GM21786 (cell line): Measurements from ENCODE around the gene SLC30A3.
"Not testable (repeated sequence)": the region's sequence is repeated elsewhere in the genome, so short reads cannot be mapped to it uniquely, and the experiment has no call there.

Source experiments
- ATAC-seq: cut with Tn5 transposase; IDR thresholded peaks from one replicate; pipeline ENCODE4 v1.9.1; 2021; ENCODE audit not compliant: unreplicated experiment

SLC30A3 gene

DNA sequence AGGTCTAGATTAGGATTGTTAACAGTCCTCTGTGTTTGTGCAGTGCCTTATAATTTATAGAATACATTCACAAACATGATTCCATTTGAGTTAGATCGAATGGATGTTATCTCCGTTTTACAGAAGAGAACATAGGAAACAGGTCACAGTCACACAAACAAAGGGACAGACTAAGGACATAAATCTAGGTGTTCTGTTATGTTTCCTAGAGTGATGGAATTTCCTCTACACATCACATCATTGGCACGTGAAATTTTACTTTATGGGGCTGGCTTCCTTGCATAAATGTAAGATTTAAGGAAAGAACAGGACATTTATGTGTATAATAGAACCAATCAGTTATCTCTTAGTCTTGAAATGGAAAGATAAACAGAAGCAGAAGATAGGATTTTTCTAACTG is 25.8 kb upstream of the SLC30A3 start:
- ATAC-seq, result no peak

DNA sequence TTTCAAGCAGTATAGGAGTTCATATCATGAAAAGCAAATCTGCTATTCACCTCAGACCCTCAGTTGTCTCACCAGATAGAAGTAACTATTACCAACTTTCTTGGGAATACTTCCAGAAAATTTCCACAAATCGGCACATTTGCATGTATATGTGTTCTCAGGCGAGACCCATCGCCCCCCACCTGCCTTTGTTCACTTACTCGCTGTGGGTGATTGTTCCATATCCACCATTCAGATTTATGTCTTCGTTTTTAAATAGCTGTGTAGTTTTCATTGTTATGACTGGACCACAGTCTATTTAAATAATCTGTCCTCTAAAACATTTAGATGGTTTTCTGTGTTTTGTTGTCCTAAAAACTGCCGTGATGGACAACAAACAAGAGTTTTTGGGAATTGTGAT is 22.6 kb upstream of the SLC30A3 start:
- ATAC-seq, result no peak

DNA sequence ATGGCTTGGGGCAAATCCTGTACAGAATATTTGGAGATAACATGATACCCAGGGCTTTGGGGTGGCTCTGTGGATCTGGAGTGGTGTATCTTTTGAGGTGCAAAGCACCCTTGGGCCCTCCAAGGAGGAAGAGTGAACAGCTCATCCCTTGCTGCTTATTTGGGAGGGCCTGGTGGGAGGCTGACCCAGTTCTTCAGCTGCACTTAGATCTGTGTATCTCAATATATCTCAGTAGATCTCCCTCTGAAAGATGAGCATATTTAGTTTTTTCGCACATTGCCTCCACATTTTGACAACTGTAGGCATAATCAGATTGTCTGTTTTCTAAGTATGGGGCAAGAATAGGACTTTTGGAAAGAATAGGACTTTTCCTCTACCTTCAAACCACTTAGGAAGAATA is 22.1 kb upstream of the SLC30A3 start:
- ATAC-seq, result no peak

DNA sequence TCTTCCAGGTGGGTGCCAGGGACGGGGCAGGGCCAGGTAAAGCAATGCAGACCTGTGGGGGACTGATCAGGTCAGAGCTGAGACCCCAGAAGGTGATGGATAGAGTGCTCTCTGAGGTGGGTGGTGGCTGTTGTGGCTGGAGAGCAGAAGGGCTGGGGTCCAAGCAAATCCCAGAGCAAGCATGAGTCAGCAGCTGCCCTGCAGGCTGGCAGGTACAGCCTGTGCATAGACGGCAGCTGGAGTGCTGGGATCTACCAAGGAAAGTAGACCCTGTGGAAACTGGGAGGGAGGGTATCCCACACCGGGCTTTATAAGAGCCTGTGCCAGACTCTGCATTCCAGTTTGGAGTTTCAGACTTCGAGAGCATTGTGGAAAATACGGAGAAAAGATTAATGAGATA is 20.0 kb upstream of the SLC30A3 start:
- ATAC-seq, result no peak

DNA sequence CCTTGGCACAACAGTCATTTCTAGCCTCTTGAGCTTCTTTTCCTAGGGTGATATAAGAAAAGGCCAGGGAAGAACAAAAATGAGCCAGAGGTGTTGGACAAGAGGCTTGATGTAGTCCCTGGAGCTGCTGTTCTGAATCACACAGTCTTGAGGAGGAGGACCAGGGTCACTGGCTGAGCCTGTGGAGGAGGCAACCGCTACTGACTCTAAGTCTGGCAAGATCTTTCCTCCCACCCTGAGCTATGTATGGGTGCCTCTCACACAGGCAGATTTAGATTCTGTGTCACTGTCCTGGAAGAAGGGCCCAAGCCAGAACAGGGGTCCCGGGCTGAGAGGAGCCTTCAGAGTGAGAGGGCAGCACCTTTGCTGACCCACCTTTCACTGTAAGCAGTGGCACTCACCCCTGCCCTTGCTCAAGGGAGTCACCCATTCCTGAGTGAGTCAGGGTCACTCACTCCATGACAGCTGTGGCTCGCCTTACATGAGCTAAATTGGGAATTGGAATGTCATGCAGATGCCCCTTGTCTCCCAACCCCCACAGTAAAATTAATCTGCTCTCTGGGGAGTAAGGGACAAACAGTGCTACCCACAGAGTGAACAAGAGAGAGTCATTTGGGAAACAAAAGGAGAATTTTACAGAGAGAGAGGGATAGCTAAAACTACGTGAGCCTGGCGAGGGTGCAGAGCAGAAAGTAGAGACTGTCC is 19.2 kb upstream of the SLC30A3 start, which contains the start of gene TRIM54:
Gene TRIM54, plus strand, starts transcription at position 575 of the 705 bp plus-strand sequence. CDS start 303 bp downstream, outside the sequence.
- no peak for ATAC-seq

DNA sequence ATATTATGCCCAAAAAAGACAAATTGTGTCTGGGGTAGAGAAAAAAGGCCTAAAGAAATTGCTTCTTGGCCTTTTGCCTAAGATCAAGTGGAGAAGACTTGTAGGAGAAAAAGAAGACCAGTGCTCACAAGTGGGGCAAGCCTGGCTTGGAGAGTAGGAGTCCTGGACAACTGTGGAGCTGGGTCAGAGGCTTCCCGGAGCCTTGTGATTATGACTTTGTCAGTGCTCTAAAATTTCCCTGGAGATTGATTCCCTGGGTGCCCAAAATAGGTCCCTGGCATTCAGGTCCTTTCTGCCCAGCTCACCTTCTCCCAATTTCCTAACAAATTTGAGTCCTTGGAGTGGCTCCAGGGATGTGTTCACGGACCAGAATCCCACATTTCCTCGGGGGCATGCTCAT is 18.6 kb upstream of the SLC30A3 start:
- no peak for ATAC-seq

DNA sequence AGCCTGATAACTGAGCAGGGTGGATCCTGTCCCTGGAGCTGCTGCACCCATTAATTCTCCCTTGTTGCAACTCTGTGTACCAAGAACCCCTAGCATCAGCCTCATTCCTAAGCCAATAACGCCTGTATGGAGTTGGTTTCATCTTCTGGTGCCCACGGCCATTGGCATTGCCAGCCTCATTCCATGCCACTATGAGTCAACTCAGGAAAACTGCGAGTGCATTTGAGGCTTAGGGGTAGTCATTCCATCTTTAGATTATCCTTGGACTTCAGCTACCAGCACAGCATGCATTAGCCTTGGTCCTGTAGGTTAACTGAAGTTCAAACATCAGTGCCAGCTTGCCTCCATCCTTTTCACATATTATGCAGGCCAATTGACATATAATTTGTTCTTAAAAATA is 18.0 kb upstream of the SLC30A3 start:
- no peak for ATAC-seq

DNA sequence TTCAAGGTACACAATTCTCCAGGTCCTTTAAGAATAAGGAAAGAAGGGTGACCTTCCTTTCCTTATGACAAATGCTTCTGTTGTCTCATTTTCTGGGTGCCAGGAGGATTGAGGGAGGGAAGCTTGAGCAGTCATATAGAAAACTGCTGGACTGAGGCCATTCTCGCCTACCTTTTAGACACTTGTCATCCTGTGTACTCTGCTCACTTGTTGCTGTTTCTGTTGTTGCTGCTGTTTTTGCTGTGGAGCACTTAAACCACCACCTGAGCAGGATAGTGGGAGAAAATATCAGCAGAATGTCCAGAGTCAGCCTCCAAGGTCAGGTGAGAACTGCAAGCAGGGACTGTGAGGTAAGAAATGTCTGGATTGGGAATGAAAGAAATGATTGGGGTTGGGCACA is 15.2 kb upstream of the SLC30A3 start:
- ATAC-seq, result no peak

DNA sequence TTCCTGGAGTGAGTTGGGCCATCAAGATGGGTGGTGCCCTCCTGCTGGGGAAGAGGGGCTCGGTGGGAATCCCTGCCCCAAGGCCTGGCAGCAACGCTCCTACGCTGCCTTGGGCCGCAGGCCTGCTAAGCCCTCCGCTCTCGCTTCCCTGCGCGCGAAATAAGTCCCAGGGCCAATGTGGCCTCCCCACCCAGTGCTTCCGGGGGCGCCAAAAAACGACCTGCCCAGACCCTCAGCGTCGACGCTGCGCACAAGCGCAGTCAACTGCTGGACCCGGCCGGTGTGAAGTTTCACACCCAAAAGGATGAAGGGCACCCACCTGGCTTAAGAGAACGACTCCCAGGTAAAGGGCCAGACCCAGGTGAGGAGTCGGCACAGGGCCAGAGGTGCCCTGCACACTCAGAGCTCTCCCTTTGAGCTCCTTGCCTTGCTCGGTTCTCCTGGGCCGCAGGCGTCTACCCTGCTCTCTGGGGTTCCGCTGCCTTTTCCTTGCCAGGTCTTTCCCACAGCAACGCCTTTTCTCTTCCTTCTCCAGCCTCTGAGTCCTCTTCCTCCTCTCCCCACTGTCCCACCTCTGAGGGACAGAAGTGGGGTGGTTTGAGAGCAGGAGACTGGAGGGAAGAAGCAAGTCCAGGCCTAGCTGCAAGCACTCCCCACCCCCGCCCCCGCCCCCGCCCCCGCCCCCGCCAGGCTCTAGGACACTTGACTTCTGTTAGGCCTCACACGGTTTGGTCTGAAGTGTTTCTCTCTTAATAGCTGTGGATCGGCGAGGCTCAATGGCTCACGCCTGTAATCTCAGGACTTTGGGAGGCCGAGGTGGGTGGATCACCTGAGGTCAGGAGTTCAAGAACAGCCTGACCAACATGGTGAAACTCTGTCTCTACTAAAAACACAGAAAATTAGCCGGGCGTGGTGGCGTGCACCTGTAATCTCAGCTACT is 12.6 kb upstream of the SLC30A3 start, which contains the start of gene DNAJC5G:
Gene DNAJC5G, plus strand, starts transcription at position 223 of the 940 bp plus-strand sequence. CDS start 1,296 bp downstream, outside the sequence.
- no peak for ATAC-seq

DNA sequence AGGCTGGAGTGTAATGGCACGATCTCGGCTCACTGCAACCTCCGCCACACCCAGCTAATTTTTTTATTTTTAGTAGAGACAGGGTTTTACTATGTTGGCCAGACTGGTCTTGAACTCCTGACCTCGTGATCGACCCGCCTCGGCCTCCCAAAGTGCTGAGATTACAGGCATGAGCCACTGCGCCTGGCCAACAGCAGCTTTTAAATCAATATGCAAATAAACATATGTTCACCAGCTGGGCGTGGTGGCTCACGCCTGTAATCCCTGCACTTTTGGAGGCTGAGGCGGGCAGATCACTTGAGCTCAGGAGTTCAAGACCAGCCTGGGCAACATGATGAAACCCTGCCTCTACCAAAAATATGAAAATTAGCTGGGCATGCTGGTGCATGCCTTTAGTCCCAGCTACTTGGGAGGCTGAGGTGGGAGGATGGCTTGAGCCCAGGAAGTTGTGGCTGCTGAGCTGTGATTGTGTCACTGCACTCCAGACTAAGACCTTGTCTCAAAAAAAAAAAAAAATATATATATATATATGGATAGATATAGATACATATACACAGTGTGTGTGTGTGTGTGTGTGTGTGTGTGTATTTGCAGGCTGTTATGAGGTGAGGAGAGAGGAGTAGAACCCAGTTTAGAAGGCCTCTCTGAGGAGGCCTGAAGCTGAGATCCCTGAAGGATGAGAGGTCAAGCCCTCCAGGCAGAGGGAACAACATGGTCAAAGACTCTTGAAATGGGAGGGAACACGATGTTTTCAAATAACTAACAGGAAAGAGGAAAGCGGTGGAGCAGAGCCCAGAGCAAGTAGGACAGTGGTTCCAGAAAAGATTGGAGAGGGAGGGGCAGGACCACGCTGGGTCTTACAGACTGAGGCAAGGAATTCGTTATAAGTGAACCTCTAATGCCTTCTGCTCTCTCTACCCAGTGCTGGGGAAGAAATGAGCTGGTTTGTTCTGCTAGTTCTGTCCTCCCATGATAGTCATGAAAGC is 10.0 kb upstream of the SLC30A3 start:
- not testable (repeated sequence) for ATAC-seq

DNA sequence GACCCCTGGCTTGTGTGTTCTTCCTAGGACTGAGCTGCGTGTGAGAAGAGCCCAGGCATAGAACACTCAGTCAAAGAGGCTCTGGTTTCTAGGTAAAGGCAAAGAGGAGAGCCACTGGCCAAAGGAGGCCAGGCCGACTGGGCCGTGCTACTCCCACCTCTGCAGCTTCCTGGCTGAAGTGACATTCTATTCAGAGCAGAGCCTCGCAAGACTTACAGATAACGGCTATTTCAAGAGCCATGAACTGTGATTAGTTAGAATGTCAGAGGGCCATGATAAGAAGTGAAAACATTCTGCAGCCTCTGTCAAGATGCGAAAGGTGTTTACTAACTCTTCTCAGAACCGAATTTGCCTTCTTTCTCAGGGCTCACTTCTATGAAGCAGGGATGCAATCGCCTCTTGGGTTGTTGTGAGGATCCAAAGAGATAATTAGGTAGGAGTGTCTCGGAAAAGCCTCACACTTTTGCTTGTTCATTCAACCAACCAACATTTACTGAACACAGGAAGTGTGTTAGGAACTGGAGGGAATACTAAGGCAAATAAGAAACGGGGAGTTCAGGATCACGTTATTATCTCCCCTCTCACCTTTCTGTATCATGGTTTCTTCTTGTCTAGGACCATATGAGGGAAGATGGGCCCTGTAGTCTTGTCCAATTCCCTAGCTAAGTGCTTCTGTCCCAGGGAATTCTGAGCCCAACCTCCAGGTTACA is 8.9 kb upstream of the SLC30A3 start:
- no peak for ATAC-seq

DNA sequence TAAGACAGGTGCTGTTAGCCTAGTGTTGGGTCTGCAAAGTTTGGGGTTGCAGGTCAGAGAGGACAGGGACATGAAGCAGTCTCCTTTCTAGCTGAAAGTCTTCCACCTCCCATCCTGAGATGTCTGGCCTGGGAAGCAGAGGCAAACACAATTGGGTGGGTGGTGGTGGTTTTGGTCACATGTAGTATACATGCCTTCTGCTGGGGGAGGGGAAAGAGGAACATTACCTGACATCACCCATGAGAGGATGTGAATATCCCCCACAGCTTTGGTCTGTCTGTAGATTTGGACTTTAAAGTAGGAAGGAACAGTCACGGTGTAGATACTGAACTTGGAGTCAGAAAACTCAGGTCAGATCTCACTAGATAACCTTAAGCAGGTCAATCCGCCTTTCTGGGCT is 7.8 kb upstream of the SLC30A3 start:
- ATAC-seq, result no peak

DNA sequence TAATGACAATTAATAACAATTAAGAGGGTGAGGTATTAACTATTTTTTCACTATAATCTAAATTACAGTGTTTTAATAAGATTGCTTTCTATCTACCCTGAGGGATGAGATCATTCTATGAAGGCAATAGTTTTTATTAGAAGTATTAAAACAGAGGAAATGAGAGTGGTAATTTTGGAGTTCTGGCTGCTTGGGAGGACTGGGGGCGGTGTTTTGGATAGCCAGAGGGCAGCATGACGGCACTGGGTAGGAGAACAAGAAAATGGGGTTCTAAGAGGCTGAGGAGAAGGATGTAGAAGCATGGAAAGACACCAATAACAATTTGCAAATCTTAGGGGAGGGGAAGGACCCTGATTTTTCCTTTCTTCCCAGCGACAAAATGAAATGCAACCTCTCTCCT is 7.3 kb upstream of the SLC30A3 start:
- no peak for ATAC-seq

DNA sequence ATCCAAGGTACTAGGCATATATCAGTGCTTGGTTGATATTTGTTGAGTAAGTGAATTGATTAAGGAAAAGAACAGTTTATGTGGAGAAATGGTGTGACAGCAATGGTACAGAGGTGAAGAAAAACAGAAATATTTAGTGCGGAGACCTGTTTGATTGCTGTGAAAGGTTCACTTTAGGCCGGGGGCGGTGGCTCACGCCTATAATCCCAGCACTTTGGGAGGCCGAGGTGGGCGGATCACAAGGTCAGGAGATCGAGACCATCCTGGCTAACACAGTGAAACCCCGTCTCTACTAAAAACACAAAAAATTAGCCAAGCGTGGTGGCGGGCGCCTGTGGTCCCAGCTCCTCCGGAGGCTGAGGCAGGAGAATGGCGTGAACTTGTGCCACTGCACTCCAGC is 5.4 kb upstream of the SLC30A3 start:
- ATAC-seq, result not testable (repeated sequence)

DNA sequence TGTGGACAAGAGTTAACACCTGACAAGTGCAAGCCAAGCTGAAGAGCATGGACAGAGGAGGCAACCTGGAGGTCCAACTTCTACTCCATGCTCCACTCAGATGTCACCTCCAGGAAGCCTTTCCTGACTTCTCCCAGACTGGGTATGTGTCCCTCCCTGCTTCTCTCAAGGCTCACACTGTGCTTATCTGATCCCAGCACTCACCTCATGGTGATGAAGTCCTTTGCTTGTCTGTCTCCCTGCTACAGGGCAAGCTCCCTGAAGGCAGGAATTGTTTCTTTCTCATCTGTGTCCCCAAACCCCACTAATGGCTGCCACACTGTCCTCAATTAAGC is 2.7 kb upstream of the SLC30A3 start:
- ATAC-seq, result no peak

DNA sequence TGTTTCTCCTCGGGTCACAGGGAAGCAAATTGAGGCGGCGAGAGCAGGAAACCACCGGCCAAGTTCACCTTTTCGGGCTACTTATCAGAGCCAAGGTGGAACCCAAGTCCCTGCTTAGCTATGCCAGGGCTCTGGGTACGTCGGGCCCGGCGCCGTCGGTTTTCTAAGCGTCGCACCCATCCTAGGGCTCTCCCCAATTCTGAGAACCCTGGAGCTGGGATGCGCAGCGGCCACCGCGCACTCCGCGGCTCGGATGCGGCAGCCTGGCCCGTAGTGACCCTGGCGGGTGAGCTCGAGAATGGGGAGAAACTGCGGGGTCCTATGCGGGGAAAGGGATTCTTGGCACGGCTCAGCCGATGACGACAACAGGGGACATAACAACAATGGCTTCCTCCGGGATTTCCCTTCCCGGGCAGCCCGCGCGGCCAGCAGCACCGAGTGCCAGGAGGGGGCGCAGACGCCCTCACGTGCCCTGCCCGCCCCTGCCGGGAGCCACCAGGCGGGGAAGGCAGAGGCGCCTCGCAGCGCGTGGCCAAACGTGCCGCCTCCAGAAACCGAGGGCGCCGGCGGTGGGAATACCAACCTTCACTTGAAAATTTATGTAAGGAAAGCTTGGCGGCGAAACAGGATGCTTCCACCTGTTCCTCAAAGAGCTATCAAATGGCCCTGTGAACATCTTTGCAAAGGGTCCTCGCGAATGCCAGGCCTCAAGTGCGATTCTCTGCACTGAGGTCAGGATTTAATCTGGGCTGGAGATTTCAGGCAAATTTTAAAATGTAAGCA is 2.1 kb upstream of the SLC30A3 start:
- no peak for ATAC-seq

DNA sequence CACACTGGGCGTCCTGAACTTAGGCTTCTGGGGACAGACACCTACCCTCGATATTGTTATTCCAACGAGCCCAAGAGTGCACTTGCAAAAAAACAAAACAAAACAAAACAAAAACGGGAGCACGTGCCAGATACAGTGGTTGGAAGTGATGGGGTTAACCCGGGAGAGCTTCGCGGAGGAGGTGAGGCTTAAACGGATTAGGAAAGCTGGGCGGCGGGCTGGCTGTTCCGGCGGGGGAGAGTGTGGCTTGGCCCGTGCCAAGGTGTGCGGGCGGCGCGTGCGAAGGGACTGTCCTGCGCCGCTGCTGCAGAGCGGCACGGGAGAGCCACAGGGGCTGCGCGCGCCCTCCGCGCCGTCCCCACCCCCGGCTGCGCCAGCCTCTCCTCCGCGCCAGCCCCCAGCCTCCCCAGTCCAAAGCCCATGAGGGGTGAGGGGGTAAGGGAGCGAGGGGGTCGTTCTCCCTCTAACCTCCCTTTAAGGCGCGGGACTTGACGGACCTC is 1.5 kb upstream of the SLC30A3 start:
- no peak for ATAC-seq

DNA sequence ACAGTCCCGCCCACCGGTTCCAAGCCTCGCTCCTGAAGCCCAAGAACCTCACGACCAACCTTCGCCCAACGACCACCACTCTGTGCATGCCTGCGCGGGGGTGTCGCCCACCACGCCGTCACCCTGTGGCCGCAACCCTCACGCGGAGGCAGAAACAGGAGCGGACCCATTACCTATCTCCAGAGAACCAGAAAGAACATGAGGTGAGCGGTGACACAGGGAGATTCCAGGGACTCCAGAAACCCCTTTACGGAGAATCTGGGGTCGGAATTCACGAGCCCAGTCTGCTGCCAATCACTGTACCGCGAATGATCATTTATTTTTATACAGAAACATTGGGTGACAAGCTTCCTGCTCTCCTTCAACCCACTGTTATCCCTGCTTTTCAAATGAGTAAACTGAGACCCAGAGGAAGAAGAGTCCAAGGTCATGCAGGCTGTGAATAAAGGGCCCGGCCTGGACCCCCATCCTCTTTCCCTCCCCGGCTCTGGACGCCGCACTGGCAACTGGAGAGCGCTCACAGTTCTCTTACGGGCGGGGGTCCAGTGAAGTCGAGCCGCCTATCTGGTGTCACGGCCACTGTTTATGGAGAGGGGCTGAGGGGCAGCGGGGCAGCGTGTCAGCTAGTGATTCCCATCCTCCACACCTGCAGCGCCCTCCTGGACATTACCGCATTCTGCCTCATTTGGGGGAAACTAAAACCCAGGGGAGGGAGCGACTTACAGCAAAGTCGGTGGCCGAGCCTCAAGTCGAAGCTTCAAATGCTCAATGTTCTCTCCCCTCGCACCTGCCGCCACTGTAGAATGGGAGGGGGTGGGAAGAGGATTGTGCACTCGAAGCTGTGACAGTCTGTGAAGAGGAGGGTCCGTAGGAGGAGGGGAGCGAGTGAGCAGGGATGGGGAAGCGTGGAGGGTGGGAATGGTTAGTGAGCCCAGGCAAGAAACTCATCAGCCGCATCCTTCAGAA is 723 bp upstream of the SLC30A3 start:
- no peak for ATAC-seq
